ENCODE data around the gene CRIP1. TPM values are rescaled to one million over a fixed set of nuclear protein-coding genes. Genes with fewer than 3 reads are reported as not detected.

The CRIP1 gene
- total and polyA plus RNA-seq, 2 experiments from 2014 or later: 0.80 to 8.4 TPM

DNA sequence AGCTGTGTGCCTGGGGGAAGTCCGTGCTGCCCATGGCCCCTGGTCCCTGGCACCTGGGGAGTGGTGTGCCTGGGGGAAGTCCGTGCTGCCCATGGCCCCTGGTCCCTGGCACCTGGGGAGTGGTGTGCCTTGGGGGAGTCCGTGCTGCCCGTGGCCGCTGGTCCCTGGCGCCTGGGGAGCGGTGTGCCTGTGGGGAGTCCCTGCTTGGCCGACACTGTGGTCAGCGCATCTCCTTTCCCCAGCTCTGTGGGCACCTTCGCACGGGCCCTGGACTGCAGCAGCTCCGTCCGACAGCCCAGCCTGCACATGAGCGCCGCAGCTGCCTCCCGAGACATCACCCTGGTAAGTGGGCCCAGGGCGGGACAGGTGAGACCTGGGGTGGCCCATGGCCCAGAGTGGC, 26.6 kb upstream of the CRIP1 start (continued):
- TF ChIP-seq, protein P1, sequence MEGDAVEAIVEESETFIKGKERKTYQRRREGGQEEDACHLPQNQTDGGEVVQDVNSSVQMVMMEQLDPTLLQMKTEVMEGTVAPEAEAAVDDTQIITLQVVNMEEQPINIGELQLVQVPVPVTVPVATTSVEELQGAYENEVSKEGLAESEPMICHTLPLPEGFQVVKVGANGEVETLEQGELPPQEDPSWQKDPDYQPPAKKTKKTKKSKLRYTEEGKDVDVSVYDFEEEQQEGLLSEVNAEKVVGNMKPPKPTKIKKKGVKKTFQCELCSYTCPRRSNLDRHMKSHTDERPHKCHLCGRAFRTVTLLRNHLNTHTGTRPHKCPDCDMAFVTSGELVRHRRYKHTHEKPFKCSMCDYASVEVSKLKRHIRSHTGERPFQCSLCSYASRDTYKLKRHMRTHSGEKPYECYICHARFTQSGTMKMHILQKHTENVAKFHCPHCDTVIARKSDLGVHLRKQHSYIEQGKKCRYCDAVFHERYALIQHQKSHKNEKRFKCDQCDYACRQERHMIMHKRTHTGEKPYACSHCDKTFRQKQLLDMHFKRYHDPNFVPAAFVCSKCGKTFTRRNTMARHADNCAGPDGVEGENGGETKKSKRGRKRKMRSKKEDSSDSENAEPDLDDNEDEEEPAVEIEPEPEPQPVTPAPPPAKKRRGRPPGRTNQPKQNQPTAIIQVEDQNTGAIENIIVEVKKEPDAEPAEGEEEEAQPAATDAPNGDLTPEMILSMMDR (conservative IDR thresholded peaks at IDR 0.05; ENCODE audit: low read depth in 2 of 2): no peak

DNA sequence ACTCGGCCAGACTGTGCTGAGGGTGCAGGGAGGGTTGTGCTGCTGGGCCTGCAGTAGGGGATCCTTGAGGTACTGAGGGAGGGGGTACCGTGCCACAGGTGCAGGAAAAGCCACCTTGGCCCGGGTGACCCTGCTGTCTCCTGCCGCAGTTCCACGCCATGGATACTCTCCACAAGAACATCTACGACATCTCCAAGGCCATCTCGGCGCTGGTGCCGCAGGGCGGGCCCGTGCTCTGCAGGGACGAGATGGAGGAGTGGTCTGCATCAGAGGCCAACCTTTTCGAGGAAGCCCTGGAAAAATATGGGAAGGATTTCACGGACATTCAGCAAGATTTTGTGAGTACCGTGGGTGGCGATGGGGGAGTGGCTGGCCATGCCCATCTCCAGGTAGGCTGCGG, 26.1 kb upstream of the CRIP1 start:
- Mint-ChIP-seq H3K27ac (no peak overlapping the region), H3K36me3 (ENCODE audit: low read depth) (peaks cover 33% of the 10 kb centered on the region), H3K27me3 (ENCODE audit: insufficient read depth, low read depth, poor library complexity) (peaks cover 16% of the 10 kb centered on the region), H3K9me3 (no peaks in the 10 kb centered on the region; the same call in 2 of the 3 replicates), H3K4me3 (no peak overlapping the region), H3K4me1 (peaks cover 2% of the 10 kb centered on the region; the same call in 1 of the 3 replicates)
- H3K36me3 ChIP-seq (ENCODE audit: insufficient read depth): peaks cover 3% of the 10 kb centered on the region; the same call in 1 of the 2 replicates
- H3K4me3 ChIP-seq: no peak overlapping the region
- no peaks in the 10 kb centered on the region for H3K79me2 ChIP-seq (replicated peaks; ENCODE audit: insufficient read depth)
- DNase-seq (ENCODE audit: low spot score): no peak
- H2AFZ ChIP-seq: no peak overlapping the region
- no peak overlapping the region for H3K4me2 ChIP-seq
- H3K27me3 ChIP-seq (ENCODE audit: insufficient read depth): no peaks in the 10 kb centered on the region
- H3K9me2 ChIP-seq (ENCODE audit: insufficient read depth): no peaks in the 10 kb centered on the region
- H3K27ac ChIP-seq (ENCODE audit: low read depth): no peak overlapping the region
- peaks cover 8% of the 10 kb centered on the region; the same call in 1 of the 2 replicates for H4K20me1 ChIP-seq (replicated peaks; ENCODE audit: insufficient read depth)
- no peaks in the 10 kb centered on the region for H3K4me1 ChIP-seq (ENCODE audit: insufficient read depth)
- H3F3A ChIP-seq (replicated peaks; ENCODE audit: low read depth): no peaks in the 10 kb centered on the region
- ATAC-seq: no peak
- TF ChIP-seq, protein P2, sequence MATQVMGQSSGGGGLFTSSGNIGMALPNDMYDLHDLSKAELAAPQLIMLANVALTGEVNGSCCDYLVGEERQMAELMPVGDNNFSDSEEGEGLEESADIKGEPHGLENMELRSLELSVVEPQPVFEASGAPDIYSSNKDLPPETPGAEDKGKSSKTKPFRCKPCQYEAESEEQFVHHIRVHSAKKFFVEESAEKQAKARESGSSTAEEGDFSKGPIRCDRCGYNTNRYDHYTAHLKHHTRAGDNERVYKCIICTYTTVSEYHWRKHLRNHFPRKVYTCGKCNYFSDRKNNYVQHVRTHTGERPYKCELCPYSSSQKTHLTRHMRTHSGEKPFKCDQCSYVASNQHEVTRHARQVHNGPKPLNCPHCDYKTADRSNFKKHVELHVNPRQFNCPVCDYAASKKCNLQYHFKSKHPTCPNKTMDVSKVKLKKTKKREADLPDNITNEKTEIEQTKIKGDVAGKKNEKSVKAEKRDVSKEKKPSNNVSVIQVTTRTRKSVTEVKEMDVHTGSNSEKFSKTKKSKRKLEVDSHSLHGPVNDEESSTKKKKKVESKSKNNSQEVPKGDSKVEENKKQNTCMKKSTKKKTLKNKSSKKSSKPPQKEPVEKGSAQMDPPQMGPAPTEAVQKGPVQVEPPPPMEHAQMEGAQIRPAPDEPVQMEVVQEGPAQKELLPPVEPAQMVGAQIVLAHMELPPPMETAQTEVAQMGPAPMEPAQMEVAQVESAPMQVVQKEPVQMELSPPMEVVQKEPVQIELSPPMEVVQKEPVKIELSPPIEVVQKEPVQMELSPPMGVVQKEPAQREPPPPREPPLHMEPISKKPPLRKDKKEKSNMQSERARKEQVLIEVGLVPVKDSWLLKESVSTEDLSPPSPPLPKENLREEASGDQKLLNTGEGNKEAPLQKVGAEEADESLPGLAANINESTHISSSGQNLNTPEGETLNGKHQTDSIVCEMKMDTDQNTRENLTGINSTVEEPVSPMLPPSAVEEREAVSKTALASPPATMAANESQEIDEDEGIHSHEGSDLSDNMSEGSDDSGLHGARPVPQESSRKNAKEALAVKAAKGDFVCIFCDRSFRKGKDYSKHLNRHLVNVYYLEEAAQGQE (IDR thresholded peaks at IDR 0.05; ENCODE audit: unreplicated experiment): no peak
- TF ChIP-seq NANOG (IDR thresholded peaks at IDR 0.05; ENCODE audit: borderline replicate concordance): no peak
- TF ChIP-seq ZNF331 (CRISPR knock-in tag; IDR thresholded peaks at IDR 0.05; ENCODE audit: low read depth): no peak
- TF ChIP-seq STAT1 (IDR thresholded peaks at IDR 0.05; ENCODE audit: unreplicated experiment): no peak
- TF ChIP-seq POLR2AphosphoS5 (IDR thresholded peaks at IDR 0.05; ENCODE audit: low read depth): no peak
- TF ChIP-seq, protein P3, sequence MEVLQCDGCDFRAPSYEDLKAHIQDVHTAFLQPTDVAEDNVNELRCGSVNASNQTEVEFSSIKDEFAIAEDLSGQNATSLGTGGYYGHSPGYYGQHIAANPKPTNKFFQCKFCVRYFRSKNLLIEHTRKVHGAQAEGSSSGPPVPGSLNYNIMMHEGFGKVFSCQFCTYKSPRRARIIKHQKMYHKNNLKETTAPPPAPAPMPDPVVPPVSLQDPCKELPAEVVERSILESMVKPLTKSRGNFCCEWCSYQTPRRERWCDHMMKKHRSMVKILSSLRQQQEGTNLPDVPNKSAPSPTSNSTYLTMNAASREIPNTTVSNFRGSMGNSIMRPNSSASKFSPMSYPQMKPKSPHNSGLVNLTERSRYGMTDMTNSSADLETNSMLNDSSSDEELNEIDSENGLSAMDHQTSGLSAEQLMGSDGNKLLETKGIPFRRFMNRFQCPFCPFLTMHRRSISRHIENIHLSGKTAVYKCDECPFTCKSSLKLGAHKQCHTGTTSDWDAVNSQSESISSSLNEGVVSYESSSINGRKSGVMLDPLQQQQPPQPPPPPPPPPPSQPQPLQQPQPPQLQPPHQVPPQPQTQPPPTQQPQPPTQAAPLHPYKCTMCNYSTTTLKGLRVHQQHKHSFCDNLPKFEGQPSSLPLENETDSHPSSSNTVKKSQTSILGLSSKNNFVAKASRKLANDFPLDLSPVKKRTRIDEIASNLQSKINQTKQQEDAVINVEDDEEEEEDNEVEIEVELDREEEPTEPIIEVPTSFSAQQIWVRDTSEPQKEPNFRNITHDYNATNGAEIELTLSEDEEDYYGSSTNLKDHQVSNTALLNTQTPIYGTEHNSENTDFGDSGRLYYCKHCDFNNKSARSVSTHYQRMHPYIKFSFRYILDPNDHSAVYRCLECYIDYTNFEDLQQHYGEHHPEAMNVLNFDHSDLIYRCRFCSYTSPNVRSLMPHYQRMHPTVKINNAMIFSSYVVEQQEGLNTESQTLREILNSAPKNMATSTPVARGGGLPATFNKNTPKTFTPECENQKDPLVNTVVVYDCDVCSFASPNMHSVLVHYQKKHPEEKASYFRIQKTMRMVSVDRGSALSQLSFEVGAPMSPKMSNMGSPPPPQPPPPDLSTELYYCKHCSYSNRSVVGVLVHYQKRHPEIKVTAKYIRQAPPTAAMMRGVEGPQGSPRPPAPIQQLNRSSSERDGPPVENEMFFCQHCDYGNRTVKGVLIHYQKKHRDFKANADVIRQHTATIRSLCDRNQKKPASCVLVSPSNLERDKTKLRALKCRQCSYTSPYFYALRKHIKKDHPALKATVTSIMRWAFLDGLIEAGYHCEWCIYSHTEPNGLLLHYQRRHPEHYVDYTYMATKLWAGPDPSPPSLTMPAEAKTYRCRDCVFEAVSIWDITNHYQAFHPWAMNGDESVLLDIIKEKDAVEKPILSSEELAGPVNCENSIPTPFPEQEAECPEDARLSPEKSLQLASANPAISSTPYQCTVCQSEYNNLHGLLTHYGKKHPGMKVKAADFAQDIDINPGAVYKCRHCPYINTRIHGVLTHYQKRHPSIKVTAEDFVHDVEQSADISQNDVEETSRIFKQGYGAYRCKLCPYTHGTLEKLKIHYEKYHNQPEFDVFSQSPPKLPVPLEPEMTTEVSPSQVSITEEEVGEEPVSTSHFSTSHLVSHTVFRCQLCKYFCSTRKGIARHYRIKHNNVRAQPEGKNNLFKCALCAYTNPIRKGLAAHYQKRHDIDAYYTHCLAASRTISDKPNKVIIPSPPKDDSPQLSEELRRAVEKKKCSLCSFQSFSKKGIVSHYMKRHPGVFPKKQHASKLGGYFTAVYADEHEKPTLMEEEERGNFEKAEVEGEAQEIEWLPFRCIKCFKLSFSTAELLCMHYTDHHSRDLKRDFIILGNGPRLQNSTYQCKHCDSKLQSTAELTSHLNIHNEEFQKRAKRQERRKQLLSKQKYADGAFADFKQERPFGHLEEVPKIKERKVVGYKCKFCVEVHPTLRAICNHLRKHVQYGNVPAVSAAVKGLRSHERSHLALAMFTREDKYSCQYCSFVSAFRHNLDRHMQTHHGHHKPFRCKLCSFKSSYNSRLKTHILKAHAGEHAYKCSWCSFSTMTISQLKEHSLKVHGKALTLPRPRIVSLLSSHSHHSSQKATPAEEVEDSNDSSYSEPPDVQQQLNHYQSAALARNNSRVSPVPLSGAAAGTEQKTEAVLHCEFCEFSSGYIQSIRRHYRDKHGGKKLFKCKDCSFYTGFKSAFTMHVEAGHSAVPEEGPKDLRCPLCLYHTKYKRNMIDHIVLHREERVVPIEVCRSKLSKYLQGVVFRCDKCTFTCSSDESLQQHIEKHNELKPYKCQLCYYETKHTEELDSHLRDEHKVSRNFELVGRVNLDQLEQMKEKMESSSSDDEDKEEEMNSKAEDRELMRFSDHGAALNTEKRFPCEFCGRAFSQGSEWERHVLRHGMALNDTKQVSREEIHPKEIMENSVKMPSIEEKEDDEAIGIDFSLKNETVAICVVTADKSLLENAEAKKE (CRISPR knock-in tag; IDR thresholded peaks at IDR 0.05): no peak
- TF ChIP-seq, protein P4, sequence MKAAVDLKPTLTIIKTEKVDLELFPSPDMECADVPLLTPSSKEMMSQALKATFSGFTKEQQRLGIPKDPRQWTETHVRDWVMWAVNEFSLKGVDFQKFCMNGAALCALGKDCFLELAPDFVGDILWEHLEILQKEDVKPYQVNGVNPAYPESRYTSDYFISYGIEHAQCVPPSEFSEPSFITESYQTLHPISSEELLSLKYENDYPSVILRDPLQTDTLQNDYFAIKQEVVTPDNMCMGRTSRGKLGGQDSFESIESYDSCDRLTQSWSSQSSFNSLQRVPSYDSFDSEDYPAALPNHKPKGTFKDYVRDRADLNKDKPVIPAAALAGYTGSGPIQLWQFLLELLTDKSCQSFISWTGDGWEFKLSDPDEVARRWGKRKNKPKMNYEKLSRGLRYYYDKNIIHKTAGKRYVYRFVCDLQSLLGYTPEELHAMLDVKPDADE (IDR thresholded peaks at IDR 0.05): no peak
- TF ChIP-seq, protein P1 (conservative IDR thresholded peaks at IDR 0.05; ENCODE audit: low read depth in 2 of 2): no peak
- no peak for TF ChIP-seq CREB1 (CRISPR knock-in tag; IDR thresholded peaks at IDR 0.05; ENCODE audit: low read depth)
- TF ChIP-seq EZH2 (IDR thresholded peaks at IDR 0.05; ENCODE audit: low read depth, unreplicated experiment): no peak

All from GM23338 (cell line).